ENCODE results near the gene DAZAP1.
"Not testable (repeated sequence)": the region's sequence is repeated elsewhere in the genome, so short reads cannot be mapped to it uniquely, and the experiment has no call there.

DAZAP1 gene

DNA sequence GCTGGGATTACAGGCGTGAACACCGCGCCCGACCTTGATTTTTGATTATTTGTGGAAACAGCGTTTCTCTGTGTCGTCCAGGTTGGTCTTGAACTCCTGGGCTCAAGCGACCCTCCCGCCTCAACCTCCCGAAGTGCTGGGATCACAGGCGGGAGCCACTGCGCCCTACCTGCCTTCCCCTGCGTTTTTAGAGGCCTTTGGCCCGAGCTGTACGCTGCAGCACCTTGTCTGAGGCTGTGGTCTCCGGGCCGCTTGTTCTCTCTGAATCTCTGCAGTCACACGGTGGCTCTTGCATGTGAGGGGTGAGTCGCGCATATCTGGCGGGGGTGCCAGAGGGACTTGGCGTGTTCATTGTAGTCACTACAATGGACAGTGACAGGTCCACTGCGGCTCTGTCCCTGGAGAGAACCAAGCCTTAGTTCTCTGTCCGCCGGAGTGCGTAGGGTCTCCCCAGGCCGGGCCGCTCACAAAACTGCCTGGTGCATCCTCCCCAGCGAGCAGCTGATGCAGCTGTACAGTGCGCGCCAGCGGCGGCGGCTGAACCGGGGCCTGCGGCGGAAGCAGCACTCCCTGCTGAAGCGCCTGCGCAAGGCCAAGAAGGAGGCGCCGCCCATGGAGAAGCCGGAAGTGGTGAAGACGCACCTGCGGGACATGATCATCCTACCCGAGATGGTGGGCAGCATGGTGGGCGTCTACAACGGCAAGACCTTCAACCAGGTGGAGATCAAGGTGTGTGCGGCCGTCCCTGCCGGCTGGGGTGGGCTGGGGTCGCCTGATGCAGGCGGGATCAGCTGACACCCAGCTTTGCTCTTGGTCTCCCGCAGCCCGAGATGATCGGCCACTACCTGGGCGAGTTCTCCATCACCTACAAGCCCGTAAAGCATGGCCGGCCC, 32.4 kb downstream of the DAZAP1 start:
- not testable (repeated sequence) for DNase-seq (ENCODE audit: low read depth in 1 of 2, low spot score in 1 of 2)

DNA sequence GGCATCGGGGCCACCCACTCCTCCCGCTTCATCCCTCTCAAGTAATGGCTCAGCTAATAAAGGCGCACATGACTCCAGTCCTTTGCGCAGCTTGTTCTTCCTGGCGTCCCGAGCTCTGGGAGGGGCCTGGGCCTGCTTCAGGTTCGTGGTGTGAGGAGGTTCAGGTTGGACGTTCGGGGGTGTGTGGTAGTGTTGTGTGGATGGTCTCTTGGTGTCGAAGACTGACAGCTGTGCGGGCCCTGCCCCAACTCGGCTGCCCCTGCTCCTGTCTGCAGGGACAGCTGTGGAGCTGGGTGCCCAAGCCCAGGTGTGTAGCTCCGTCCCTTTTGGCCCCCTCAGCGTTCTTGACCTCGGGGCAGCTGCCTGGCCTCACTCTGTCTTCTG, 33.0 kb downstream of the DAZAP1 start:
- no peak for DNase-seq (ENCODE audit: low read depth in 1 of 2, low spot score in 1 of 2)

GRCh38 chr19:1441022-1441426, 33.6 kb downstream of the DAZAP1 start:
- no peak for DNase-seq (ENCODE audit: low read depth in 1 of 2, low spot score in 1 of 2)

DNA sequence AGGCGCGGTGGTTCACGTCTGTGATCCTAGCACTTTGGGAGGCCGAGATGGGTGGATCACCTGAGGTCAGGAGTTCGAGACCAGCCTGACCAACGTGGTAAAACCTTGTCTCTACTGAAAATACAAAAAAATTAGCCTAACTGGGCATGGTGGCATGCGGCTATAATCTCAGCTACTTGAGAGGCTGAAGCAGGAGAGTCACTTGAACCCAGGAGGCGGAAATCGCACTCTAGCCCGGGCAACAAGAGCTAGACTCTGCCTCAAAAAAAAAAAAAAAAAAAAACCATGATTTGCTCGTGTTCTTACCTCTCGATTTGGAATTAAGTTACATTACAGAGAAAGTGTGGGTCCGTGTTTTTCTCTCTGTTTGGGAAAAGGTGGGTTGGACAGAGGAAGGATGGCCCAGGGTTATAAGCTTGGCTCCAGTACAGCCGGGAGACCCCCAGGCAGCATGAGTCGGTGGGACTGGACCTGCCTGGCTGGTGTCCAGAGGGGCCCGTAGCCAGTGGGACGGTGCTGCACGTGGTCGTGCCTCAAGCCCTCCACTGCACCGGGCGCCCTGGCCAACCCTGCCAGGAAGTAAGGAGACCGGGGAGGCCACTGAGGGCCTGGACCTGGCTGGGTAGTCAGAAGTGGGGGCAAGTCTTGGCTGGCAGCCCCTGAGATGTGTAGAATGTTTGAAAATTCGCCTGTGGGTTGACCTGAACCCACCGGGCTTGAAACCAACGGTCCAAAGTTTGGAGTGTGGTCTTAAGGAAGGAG, 34.5 kb downstream of the DAZAP1 start:
- no peak for DNase-seq (ENCODE audit: low read depth in 1 of 2, low spot score in 1 of 2)

GRCh38 chr19:1445185-1445931, 38.0 kb downstream of the DAZAP1 start:
- peak; percentile 48 to 61 for DNase-seq (ENCODE audit: low read depth in 1 of 2, low spot score in 1 of 2)

DNA sequence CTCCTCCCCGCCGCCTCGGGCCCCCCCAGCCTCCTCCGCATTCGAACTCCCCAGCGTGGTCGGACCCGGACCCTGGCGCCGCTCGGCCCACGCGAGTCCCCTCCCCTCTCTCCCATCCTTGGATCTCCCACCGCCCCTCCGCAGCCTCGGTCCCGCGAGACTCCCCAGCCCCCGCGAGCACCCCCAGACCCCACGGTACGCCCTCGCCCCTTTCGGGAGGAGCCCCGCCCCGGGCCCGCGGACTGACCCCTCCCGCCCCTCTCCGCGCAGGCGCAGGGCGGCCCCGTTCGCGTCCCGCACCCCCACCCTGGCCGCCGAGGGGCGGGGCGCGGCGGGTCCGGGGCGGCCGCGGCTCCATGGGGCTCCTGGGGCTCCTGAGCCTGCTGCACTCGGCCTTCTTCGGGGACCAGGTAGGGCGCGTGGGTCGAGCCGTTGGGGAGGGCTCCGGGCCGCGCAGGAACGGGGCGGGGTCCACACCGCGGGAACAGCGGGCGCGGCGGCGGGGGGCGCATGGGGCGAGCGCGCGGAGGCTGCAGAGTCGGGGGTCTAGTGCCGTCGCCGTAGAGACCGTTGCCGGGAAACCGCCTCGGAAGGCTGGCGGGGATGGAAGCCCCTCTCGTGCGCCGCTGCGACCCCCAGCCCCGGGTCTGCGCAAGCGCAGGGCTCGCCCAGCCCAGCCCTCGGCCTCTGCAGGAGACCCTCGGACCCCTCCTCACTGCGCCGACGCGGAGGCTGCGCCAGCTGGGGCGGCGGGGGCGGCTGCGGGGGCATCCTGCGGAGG, 38.7 kb downstream of the DAZAP1 start:
- DNase-seq (ENCODE audit: low read depth in 1 of 2, low spot score in 1 of 2), result no peak

- no peak for DNase-seq (ENCODE audit: low read depth in 1 of 2, low spot score in 1 of 2)
Observed at GRCh38 chr19:1446713-1447481, 39.5 kb downstream of the DAZAP1 start.

GRCh38 chr19:1447504-1447903, 40.1 kb downstream of the DAZAP1 start:
- no peak for DNase-seq (ENCODE audit: low read depth in 1 of 2, low spot score in 1 of 2)

DNA sequence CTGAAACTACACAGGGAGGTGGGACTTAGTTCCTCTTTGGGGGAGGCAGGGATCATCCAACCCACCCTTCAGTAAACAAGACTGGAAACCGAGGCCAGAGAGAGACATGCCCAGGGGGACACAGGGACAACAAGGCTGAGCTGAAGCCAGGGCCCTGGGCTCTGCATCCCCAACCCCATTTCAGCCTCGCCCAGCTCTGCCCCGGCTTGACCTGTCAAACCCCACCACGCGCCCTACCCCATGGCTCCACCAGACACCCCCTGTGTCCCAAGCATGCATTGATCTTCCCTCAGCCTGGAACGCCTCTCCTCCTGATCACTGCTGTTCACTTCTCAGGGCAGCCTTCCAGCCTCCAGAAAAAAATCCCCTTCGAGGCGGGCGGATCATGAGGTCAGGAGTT, 40.6 kb downstream of the DAZAP1 start:
- no peak for DNase-seq (ENCODE audit: low read depth in 1 of 2, low spot score in 1 of 2)

DNA sequence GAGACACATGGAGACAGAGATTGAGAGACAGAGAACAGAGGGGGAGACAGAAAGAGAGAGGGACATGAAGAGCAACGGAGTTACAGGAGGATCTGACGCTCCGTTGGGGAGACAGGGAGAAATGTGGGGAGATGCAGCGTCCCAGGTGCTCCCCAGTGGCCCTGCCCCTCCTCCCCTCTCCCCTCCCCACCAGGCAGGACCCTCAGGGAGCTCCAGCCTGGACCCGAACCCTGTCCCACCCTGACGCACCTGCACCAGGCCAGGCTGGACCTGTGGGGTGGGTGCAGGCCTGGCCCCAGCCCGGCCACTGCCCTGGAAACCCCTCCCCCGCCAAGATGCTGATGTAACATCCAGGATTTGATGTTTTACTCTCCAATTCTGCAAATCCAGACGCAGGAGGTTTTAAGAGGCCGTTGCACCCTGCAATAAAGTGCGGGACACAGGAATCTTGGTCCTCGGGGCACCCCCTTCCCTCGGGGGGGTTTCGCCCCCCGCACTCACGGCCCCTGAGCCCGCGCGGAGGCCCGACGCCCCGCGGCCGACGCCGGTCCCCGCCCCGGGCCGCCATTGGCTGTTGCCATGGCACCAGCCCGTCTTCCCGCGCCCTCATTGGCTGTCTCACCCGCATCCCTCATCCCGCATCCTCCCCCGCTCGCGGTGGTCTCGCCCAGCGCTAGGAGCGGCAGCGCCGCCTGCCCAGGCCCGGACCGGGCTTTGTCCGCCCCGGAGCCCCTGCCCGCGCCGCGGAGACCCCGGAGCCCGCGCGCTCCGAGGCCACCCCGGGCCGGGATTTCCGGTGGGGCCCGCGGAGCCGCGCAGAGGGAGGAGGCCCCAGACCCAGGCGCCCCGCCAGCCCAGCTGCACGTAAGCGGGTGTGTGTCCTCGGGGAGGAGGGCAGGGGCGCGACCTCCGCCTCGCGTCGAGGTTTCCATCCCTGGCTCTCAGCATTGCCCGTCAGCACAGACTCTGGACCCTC, 42.4 kb downstream of the DAZAP1 start, which contains the start of gene APC2:
Gene APC2 (plus strand): TSS at position 655 of the 976 bp plus-strand sequence. CDS start 2,881 bp downstream, outside the sequence.
- no peak for DNase-seq (ENCODE audit: low read depth in 1 of 2, low spot score in 1 of 2)

DNA sequence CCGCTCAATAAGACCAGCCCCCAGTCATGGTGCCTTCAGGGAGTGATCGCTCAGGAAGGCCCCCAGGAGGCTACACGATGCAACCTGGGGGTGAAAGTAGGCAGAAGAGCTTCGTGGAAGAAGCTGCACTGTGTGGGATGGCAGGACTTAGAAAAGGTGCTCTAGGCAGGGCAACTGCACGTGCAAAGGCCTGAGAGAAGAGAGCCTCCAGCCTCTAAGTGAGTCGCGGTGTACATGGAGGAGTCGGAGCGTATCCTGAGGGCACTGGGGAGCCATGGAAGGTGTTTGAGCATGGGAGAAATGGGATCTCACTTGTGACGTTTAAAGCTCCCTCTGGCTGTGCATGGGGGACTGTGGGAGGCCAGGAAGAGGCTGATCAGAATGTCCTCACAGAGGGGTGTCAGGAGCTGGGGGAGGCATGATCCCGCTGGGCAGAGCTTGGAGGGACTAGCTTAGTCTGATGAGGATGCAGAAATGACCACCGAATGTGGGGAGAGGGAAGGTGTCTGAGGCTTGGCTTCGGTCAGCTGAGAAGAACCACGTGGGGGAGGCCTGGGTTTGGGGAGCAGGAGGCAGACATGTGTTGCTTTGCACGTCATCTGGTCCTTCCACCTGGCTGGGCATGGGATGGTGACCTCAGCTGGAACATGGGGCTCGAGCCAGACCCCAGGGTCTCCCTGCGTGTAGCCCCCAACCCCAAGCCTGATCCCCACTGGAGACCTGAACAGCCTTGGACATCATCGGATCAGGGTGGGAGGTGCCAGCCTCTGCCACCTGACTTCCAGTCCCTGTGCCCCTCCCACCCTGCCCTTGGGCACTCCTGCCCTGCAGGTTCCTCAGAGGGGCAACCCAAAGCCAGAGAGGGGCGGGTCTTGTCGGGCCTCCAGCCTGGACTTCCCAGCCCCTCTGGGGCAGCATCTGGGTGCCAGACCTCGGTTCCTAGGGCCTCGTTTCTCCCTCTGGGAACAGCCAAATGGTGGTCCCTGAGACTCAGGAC, 43.6 kb downstream of the DAZAP1 start:
- no peak for DNase-seq (ENCODE audit: low read depth in 1 of 2, low spot score in 1 of 2)

GRCh38 chr19:1451916-1452801, 44.8 kb downstream of the DAZAP1 start:
- DNase-seq (ENCODE audit: low read depth in 1 of 2, low spot score in 1 of 2), result no peak

- no peak for DNase-seq (ENCODE audit: low read depth in 1 of 2, low spot score in 1 of 2)
Observed at GRCh38 chr19:1452802-1453524, 45.6 kb downstream of the DAZAP1 start.

- no peak for DNase-seq (ENCODE audit: low read depth in 1 of 2, low spot score in 1 of 2)
Observed at GRCh38 chr19:1453525-1454364, 46.4 kb downstream of the DAZAP1 start.

DNA sequence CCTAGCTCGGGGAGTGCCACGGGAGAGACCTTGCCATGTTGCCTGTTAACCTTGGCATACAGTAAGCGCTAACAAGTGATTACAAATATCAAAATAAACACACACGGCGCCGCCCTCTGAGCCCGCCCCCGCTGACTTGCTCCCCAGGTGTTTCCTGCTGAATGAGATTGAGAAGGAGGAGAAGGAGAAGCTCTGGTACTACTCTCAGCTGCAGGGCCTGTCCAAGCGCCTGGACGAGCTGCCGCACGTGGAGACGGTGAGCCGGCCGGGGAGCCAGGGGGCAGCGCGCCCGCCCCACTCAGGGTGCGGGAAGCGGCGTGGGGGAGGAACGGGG, 47.6 kb downstream of the DAZAP1 start:
- no peak for DNase-seq (ENCODE audit: low read depth in 1 of 2, low spot score in 1 of 2)

All from activated T-helper 1 cell treated with anti-CD3 and anti-CD28 coated beads, Interleukin-2, amount 50 U/mL, for 16 hours (primary cell).